ENCODE data around the gene CDH4.

Gene CDH4

DNA sequence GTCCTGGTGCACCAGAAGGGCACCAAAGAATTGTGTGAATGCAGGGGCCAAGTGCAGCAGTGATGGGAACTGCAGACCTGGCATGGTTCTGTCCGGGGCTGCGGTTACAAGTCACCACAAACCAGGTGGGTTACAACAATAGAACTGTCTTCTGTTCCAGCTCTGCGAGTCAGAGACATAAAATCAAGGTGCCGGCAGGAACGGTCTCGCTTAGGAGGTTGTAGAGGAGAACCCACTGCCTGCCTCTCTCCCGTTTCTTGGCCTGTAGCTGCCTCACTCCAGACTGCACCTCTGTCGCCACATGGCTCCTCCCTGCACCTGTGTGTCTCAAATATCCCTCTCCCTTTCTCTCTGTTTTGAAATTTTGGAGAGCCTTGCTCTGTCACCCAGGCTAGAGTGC is 670.4 kb downstream of the CDH4 start:
- DNase-seq = no peak

DNA sequence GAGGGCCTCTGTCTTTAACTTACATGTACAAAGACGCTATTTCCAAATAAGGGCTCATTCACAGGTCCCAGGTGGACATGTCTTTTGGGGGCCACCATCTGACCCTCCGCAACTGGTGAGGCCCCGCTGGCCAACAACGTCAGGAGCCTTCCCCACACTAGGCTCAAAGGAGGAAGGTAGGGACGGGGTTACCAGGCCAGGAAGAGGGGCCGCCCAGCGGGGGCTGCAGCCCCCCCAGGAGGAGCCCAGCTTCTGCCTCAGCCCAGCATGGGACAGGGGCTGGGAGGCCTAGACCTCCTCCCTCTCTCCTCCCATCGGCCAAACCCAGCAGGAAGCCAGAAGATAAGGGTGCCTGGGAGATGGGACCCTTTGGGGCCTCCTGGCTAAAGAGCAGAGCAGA is 670.9 kb downstream of the CDH4 start:
- DNase-seq = no peak

DNA sequence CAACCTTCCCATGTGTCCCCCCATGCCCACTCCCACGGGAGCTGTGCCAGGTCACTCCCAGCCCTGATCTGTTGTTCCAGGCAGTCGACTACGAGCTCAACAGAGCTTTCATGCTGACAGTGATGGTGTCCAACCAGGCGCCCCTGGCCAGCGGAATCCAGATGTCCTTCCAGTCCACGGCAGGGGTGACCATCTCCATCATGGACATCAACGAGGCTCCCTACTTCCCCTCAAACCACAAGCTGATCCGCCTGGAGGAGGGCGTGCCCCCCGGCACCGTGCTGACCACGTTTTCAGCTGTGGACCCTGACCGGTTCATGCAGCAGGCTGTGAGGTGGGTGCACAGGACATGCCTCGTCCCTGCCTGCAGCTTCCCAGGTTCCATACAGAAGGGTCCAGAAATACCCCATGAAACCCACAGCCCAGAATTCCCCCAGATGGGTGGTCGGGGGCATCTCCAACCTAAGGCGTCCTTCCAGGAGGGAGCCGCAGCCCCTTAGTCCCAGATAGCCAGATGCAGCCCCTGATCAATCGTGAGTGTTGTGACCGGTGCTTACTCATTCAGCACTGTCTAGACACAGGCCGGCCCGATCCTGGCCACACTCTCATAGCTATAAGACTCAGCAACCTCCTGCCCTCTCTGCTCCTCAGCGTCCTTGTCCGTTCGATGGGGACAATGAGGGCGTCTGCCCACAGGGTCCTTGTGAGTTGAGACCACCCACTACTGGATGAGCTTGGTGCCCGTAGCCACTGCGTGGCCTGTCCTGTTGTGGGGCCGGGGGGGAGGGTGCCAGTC is 671.5 kb downstream of the CDH4 start:
- DNase-seq = no peak

DNA sequence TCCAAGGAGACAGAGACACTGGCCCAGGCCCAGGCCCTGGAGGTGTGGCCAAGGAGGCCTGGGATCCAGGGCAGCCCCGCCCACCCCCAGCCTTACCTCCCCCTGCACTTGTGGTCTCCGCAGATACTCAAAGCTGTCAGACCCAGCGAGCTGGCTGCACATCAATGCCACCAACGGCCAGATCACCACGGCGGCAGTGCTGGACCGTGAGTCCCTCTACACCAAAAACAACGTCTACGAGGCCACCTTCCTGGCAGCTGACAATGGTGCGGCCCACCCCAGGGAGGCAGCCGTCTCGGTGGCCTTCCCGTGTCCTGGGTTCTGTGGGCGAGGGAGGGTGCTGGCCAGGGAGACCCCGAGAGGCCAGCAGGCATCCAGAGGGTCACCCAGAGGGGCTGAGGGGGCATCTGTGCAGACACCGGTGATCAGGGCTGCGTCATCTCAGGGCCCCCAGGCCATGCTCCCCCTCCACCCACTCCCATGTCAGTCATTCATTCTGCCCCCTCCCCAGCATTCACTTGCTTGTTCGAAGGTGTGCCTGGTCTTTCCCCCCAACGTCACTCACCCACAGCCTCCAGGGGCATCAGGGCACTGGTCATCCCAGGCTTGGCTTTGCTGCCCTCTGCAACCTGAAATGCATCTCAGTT is 672.3 kb downstream of the CDH4 start:
- DNase-seq = no peak

DNA sequence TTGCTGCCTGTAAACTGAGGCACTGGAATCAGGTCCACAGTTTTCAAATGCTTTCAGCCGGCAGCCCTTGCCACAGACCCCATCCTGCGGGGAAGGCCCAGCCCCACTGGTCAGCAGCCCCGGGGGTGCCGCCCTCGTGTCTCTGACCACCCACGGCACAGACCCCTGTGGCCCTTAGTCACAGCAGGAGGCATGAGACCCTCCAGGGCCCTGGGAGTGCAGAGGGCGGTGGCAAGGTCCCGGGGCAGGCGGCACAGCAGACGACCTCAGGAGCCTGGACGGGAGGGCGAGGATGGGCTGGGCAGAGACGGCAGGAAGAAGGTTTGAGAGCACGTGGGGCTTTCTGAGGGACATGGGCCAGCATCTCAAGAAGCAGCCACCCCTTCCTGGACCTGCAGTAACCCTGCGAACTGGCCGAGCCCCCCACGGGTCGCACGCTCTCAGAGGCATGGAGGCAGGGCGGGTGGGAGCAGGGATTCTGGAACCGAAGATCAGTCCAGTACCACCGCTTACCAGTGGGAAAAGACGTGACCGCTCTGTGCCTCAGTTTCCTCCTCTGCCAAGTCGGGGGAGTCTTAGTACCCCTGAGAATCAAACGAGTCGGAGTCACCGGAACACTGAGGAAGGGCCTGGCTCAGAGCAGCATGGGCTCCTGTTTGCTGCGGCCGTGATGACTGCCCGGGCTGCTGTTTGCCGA is 672.9 kb downstream of the CDH4 start:
- DNase-seq = no peak

GRCh38 chr20:61925555-61926252 is 673.6 kb downstream of the CDH4 start:
- no peak for DNase-seq

DNA sequence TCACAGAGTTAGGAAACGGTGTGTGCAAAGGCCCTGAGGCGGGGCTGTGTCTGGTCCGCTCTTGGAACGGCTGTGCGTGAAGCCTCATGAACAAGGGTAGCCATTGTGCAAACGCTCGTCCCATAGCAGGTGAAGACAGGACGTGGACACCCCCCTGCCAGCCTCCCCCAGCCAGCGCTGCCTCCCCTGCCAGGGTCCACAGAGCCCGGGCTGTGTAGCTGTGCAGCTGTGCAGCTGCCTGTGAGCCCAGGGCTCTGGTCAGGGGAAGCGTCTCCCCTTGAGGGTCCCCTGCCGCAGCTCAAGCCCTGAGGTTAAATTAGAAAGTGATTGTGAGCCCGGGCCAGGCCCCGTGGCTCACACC is 674.2 kb downstream of the CDH4 start:
- no peak for DNase-seq

GRCh38 chr20:61926796-61927192 is 674.7 kb downstream of the CDH4 start:
- no peak for DNase-seq

- DNase-seq = no peak
These were observed 675.2 kb downstream of the CDH4 start for GRCh38 chr20:61927193-61927825.

DNA sequence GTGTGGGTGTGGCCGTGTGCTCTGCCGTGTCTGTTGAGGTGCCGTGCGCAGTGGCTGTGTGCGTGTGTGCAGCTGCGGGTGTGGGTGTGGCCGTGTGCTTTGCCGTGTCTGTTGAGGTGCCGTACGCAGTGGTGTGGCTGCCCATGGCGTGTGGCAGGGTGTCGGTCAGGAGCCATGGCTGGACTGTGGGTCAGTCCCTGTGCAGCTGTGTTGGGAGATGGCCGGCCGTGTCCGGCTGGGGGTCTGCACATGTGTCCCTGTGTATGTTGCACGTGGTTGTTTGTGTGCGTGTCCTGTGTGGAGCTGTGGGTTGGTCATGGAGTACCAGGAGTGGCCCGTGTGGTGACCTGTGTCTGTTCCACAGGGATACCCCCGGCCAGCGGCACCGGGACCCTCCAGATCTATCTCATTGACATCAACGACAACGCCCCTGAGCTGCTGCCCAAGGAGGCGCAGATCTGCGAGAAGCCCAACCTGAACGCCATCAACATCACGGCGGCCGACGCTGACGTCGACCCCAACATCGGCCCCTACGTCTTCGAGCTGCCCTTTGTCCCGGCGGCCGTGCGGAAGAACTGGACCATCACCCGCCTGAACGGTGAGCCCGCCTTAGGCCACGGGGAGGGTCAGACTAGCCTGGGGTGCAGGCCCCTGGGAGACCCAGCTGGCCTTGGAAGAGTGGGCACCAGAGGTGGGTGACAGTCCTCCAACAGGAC is 675.9 kb downstream of the CDH4 start:
- no peak for DNase-seq

GRCh38 chr20:61929561-61929960 is 677.5 kb downstream of the CDH4 start:
- no peak for DNase-seq

GRCh38 chr20:61929971-61930666 is 678.1 kb downstream of the CDH4 start:
- no peak for DNase-seq

GRCh38 chr20:61930776-61931475 is 678.9 kb downstream of the CDH4 start:
- DNase-seq = no peak

GRCh38 chr20:61931476-61932198 is 679.6 kb downstream of the CDH4 start:
- DNase-seq = no peak

GRCh38 chr20:61932199-61932592 is 680.1 kb downstream of the CDH4 start:
- DNase-seq = no peak

GRCh38 chr20:61932711-61933480 is 680.8 kb downstream of the CDH4 start:
- DNase-seq = no peak

GRCh38 chr20:61933481-61933950 is 681.5 kb downstream of the CDH4 start:
- DNase-seq = no peak
